Activated T-cell treated with anti-CD3 and anti-CD28 coated beads for 24 hours (primary cell): Measurements from ENCODE around the gene CFAP43.
A peak's percentile ranks its signal among the peaks of the same experiment; 100 is the strongest.

Experiments
- DNase-seq: peaks from one replicate; pipeline ENCODE4 v3.0.0-alpha.2; 2020; ENCODE audit warnings: low read depth

CFAP43 gene, protein sequence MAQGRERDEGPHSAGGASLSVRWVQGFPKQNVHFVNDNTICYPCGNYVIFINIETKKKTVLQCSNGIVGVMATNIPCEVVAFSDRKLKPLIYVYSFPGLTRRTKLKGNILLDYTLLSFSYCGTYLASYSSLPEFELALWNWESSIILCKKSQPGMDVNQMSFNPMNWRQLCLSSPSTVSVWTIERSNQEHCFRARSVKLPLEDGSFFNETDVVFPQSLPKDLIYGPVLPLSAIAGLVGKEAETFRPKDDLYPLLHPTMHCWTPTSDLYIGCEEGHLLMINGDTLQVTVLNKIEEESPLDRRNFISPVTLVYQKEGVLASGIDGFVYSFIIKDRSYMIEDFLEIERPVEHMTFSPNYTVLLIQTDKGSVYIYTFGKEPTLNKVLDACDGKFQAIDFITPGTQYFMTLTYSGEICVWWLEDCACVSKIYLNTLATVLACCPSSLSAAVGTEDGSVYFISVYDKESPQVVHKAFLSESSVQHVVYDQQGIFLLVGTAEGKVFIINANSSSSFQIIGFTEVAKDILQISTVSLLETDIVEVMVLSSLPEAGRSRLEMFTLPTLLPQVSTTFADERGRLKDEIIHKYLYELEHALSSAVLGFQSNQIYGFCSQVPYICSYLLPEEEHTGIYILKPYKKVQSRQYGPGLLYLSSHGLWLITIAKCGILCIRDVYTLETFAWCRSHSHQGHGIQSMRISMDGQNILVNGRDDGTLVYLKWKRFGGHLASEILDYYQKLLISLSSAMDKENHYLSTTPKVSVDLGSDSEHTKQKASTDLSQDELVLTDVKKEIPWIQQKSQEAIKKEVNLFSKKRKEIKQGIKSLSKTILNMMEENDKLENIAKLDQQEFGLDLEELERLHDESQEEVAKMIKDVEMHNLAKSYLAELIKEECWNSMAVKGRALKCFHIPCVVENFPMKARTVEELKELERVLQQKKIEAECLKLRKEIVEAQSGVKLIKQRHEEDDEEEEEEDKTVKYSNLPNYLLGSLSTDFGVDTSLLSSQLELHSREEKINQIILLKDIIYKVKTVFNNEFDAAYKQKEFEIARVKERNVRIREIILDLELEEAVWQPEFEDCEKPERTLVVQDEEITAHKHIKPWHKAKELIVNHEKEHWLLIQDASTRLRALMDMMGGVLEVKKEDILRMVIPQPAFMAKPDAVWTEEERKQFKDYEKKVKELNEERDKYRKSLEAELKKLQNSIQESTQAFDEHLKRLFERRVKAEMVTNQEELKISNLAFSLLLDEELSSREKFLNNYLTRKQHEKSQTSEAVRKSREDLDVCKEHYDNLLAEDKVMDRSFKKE (N-terminal part only)

GRCh38 chr10:104231784-104232612, at the start of gene CFAP43:
Gene CFAP43, minus strand, starts transcription at chr10:104232364. Its CDS starts 118 bp downstream, at chr10:104232246.
- DNase-seq = peak; percentile 98

DNA sequence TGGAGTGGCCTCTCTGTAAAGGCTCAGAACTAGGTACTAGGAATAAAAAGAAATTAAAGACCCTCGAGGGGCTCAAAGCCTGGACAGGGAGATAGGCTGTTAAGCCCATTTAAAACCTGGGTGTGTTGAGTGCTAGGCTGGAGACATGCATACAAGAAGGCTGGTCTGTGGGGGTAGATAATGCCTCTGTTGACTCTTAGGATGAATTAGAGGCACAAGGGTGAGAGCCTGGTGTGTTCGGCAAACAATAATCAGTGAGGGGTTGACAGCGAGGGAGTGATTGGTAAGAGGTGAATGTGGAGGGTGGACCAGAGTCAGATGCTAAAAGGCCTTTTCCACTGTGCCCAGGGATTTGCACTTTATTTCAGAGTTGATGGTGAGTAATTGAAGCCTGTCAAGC, 49.5 kb upstream of the CFAP43 start:
- no peak for DNase-seq

DNA sequence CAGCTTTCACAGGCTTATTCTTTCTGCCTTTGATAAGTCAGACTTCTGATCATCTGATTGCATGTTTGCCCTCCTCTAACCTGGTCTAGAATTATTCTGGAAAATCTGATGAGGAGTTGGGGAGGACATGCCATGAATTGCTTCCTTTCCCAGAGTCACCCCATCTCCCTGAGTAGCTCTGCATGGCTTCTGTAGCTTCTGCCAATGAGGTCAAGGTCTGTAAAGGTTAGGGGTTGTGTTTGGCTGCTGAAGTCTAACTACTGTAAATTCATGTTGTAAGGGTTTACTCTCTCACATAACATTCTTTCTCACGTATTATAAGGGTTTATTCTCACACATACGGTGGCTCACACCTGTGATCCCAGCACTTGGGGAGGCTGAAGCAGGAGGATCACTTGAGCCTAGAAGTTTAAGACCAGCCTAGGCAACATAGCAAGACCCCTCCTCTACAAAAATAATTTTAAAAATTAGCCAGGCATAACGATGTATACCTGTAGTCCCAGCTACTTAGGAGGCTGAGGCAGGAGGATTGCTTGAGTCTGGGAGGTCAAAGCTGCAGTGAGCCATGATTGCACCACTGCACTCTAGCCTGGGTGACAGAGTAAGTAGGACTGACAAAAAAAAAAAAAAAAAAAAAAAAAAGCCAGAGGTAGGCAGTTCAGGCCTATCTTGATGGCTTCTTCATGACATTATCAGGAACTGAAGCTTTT, 47.5 kb upstream of the CFAP43 start:
- no peak for DNase-seq

GRCh38 chr10:104277785-104278184, 45.6 kb upstream of the CFAP43 start:
- no peak for DNase-seq

DNA sequence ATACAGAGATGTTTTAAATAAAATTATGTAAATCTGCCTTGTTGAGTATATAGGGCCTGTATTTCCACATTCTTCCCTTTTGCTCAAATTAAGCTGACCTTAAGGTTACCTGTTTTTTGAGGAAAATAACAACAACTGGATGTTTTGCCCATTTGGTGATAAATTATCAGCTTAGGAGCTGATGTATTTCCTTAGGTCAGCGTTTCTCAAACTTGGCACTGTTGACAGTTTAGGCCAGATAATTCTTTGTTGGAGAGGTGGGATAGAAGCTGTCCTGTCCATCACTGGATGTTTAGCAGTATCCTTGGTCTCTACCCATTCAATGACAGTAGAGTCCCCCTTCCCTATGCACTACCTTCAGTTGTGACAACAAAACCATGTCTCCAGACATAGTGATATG, 44.0 kb upstream of the CFAP43 start:
- DNase-seq = no peak

GRCh38 chr10:104274762-104275721, 42.9 kb upstream of the CFAP43 start:
- no peak for DNase-seq

DNA sequence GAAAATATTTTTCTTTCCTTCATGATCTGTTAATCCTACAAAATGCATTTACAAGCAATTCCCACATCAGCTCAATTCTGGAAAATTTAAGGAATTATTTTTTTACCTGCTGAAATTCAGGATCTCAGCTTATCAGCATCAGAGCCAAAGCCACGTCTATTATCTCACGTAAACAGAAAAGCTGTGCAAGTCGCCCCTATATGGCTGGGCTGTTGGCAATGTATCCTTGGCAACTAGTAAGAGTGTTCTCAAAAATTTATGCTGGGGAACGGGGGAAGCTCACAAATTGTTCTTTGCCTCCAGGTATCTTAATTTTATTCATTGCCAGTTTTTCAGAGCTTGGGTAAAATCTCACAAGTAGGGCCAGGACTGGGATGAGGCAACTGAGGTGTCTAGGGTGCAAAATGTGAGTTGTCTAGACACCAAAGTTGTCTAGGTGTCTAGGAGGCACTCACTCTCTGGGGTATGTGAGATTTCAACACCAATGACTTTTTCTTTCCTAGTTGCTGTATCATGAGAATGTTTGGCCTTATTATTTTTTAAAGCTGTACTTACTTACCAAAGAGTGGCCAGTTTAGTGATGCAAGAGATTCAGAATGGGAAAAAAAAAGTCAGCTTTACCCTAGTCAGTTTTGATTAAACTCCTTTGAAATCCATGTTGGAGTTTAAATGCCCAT, 41.9 kb upstream of the CFAP43 start:
- no peak for DNase-seq

DNA sequence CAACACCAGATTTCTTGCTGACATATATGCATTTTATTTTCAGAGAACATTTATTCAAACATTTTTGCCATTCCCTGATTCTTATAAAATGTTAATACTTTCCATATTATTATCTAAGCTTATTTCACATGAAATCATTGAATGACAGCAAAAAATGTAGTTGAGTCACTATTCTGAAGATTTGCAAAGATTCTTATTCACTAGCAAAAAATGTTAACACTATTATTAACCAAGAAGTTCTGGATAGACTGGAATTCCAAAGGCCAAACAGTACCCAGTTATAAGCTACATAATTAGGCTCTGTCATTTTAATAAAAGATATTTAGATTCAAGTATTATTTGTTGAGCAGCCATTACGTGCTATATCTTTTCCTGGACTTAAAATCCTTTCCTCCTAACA, 41.1 kb upstream of the CFAP43 start:
- no peak for DNase-seq

DNA sequence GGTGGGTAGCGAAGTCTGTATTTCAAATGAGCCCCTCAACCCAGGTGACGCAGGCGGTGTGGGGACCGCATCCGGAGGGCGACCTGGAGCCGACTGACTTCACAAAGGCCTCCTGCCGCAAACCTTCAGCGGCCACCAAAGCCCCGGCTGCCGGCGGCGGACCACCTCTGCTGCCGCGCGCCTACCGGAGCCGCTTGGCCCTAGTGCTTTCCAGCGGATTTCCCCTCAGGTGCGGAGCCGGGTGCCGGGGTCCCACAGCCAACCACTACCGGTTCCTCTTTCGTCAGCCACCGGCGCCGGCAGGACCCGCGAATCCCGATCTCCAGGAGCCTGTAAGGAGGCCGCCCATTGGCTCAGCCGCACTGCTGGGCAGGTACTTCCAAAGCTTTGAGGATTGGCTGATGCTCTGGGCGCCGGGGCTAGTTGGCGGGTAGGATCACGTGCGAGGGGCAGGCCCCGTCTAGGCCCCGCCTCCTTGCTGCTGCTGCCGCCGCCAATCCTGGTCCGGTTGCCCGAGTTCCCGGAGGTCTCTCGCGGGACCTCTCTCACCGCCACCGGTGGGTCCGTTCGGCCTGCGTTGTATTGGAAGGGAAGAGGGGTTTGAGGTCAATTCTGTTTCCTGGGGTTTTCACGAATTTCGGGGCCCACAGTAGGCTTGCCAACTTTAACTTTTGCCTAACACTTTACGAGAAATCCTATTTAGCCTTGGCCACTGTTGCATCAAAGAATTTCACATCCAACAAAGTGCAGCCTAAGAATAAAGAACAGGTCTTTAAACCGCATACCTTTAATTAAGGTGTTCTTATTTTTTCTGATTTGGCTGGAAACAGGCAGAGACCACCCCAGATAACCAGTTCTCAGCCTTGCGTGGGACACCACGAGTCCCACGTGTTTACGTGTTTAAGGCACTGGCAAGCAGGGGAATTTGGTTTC, 36.8 kb upstream of the CFAP43 start, which contains the start of gene GSTO2:
Gene GSTO2, plus strand, starts transcription at position 472 of the 933 bp plus-strand sequence. CDS start 5,732 bp downstream, outside the sequence.
- peak; percentile 97 for DNase-seq

DNA sequence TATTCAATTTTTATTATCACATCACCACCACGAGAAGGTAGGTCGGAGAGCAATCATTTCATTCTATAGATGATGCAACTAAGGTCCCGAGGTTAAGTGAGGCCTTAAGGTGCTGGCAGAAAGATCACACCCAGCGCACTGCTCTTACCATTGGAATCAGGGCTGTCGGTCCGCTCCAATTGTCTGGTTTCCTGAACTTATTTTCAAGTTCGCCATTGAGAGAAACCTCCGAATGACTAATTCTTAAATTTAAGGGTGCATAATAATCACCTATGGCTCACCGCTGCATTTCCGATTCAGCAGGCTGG, 36.2 kb upstream of the CFAP43 start:
- DNase-seq = no peak

DNA sequence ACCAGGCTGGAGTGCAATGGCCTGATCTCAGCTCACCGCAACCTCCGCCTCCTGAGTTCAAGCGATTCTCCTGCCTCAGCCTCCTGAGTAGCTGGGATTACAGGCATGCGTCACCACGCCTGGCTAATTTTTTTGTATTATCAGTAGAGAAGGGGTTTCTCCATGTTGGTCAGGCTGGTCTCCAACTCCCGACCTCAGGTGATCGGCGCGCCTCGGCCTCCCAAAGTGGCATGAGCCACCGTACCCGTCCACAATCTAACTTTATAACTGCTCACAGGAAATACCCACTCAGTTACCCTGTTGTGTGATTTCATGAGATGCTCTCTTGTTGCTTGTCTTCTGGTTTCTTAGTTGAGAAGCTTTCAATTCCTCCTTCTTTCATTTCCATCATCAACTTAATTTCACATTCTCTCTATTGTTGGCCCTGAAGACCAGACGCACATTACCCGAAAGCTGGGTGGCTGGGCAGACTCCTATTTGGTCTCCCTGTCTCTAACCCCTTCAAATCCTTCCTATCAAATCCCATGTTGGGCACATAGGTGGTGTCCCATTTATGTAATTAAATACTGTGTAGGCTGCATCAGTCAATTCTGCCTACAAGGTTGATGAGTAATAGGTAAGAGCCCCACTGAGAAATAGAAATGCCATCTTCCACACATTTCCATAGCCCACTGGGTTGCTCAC, 35.7 kb upstream of the CFAP43 start:
- DNase-seq = no peak

DNA sequence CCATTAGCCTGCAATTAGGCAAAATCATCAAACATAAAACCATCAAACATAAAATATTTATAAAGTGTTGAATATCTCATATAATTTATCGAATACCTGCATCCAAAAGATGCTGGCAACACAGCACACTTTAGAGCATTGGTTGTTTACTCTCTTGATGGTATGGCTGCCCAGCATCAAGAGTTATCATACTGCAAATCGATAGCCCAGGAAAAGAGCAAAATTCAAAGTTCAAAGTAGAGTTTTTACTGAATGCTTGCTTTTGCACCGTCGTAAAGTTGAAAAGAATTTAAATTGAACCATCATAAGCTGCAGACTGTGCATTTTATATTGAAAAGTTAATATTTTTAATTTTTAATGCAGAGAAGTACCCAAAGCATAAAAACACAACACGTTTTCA, 32.6 kb upstream of the CFAP43 start:
- DNase-seq = no peak

- DNase-seq = no peak
Observed at GRCh38 chr10:104262055-104262454, 29.9 kb upstream of the CFAP43 start.

GRCh38 chr10:104260775-104261115, 28.6 kb upstream of the CFAP43 start:
- no peak for DNase-seq

GRCh38 chr10:104259999-104260774, 28.0 kb upstream of the CFAP43 start:
- no peak for DNase-seq

DNA sequence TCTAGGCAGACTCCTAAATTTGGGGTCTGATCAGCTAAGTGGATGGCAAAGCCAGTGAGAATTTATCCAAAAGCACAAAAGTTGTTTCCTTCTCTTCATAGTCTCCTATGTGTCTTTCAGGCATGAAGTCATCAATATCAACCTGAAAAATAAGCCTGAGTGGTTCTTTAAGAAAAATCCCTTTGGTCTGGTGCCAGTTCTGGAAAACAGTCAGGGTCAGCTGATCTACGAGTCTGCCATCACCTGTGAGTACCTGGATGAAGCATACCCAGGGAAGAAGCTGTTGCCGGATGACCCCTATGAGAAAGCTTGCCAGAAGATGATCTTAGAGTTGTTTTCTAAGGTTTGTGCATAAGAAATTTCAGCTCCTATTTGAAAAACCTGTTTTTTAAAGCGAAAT, 27.3 kb upstream of the CFAP43 start:
- DNase-seq = no peak

DNA sequence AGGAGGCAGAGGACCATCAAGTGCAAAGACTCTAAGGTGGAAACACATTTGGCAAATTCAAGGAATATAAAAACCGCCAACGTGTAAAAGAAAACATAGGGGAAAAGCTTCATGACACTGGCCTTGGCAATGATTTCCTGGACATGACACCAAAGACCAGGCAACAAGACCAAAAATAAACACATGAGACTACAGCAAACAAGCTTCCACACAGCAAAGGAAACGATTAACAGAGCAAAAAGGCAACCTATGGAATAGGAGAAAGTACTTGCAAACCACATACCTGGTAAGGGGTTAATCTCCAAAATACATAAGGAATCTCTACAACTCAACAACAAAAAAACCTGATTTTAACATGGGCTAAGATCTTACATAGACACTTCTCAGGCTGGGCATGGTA, 26.0 kb upstream of the CFAP43 start:
- DNase-seq = no peak
